Stomach (tissue), 9 donors: ENCODE results near the gene KIF20A. TPM values are rescaled to one million over a fixed set of nuclear protein-coding genes. Genes with fewer than 3 reads are reported as not detected.

ENCODE experiments used
- DNase-seq, 2 donors: peaks; one replicate each; pipeline versions ENCODE4 v3.0.0 to v3.0.0-alpha.2; 2013 to 2019
- H3K27ac ChIP-seq, 5 donors: fragments of 200-600 bp in 4 of 5; sonication (generic) in 4 of 5; one replicate each; pipeline ENCODE4 v1.5.1; 2013 to 2019; ENCODE audit warnings: mild to moderate bottlenecking in 1 of 5, moderate library complexity in 1 of 5
- H3K27me3 ChIP-seq, 3 donors: fragments of 200-600 bp; sonication (generic); one replicate each; pipeline ENCODE4 v1.5.1; 2017 to 2019; ENCODE audit warnings: mixed run types in 1 of 3
- H3K36me3 ChIP-seq, 4 donors: fragments of 200-600 bp; sonication (generic); 1 replicate in 3 of 4; 2 replicates in 1 of 4; pipeline ENCODE4 v1.5.1; 2016 to 2019
- H3K4me1 ChIP-seq, 4 donors: fragments of 200-600 bp; sonication (generic); one replicate each; pipeline ENCODE4 v1.5.1; 2016 to 2019
- H3K4me3 ChIP-seq, 4 donors: fragments of 200-600 bp; sonication (generic) in 3 of 4; one replicate each; pipeline ENCODE4 v1.5.1; 2016 to 2019; ENCODE audit warnings: mild to moderate bottlenecking in 1 of 4
- H3K9me3 ChIP-seq, 4 donors: fragments of 200-600 bp; sonication (generic); one replicate each; pipeline ENCODE4 v1.5.1; 2016 to 2019
- EP300 ChIP-seq: sonication (generic); formaldehyde crosslinking; IDR thresholded peaks from one replicate; pipeline ENCODE4 v1.6.1; 2017; ENCODE audit warnings: antibody characterized with exemption
- POLR2A ChIP-seq, 4 donors: fragments of 450-650 bp; IDR thresholded peaks; one replicate each; pipeline ENCODE4 v1.6.1; 2016; ENCODE audit warnings: antibody characterized with exemption in 4 of 4, control low read depth in 2 of 4, mild to moderate bottlenecking in 1 of 4, moderate library complexity in 1 of 4
- POLR2AphosphoS5 ChIP-seq, 3 donors: sonication (generic); formaldehyde crosslinking; IDR thresholded peaks; one replicate each; pipeline ENCODE4 v1.6.1; 2016; ENCODE audit warnings: antibody characterized with exemption in 3 of 3
- WGBS, 5 donors: extraction: QIAGEN DNeasy Blood & Tissue Kit in 3 of 5; methylation state at CpG; one replicate each; pipeline versions ENCODE4 v1.1.5 to v1.1.7; 2013 to 2018; 5-methylcytosine and 5-hydroxymethylcytosine counted together
- intact Hi-C: fragments of 100-400 bp; cut with DNase I; formaldehyde crosslinking; loops from one replicate; pipeline ENCODE4 v1.15.1; 2023; ENCODE audit warnings: low total_unique reads
- polyA plus RNA-seq, 3 donors: library from polyadenylated mRNA; stranded (reverse); fragments of 200-250 nt; gene quantifications; one replicate each; pipeline ENCODE4 v1.2.3, GENCODE V29; 2013
- total RNA-seq, 5 donors: library from RNA; depleted of rRNA; stranded (reverse); fragments of >200 nt; gene quantifications; one replicate each; pipeline versions ENCODE4 v1.1.0 to v1.2.3, GENCODE V29; 2014 to 2016
- TF ChIP-seq, protein P1 (sequence below), 7 experiments: fragments of 450-650 bp in 4 of 7; fragments of 200-600 bp in 3 of 7; sonication (generic) in 3 of 7; IDR thresholded peaks; one replicate each; pipeline ENCODE4 v1.5.1; 2016 to 2019; ENCODE audit warnings: antibody characterized with exemption in 7 of 7, control low read depth in 2 of 7, mild to moderate bottlenecking in 1 of 7
- donor health status: healthy with polysubstance abuse.
- donor health status: Bipolar disorder and iron deficiency.
- donor health status: healthy.

The KIF20A gene
- total and polyA plus RNA-seq, 8 donors = 2.0 to 8.4 (median 4.7) TPM; not detected in 2

DNA sequence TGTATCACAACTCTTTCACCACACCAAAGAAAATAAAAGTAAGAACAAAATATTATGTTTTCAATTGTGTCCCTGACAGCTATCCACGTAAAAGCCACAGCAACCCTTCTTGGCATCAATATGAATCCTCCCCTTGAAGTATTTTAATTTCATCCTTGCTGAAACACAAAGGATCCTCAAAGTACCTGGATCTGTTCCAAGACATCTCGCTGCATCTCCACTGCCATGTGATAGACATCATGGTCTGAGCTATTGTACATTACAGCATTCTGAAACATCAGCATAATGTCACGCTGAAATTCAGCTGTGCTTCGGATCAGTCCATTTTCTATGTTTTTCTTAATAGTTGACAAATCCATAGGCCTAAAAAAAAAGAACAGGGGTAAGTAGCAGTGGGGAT, 18.2 kb upstream of the KIF20A start:
- TF ChIP-seq POLR2AphosphoS5 (IDR thresholded peaks at IDR 0.05) (no peak), POLR2A (IDR thresholded peaks at IDR 0.05) (no peak), EP300 (no peak)
- TF ChIP-seq, protein P1, sequence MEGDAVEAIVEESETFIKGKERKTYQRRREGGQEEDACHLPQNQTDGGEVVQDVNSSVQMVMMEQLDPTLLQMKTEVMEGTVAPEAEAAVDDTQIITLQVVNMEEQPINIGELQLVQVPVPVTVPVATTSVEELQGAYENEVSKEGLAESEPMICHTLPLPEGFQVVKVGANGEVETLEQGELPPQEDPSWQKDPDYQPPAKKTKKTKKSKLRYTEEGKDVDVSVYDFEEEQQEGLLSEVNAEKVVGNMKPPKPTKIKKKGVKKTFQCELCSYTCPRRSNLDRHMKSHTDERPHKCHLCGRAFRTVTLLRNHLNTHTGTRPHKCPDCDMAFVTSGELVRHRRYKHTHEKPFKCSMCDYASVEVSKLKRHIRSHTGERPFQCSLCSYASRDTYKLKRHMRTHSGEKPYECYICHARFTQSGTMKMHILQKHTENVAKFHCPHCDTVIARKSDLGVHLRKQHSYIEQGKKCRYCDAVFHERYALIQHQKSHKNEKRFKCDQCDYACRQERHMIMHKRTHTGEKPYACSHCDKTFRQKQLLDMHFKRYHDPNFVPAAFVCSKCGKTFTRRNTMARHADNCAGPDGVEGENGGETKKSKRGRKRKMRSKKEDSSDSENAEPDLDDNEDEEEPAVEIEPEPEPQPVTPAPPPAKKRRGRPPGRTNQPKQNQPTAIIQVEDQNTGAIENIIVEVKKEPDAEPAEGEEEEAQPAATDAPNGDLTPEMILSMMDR (IDR thresholded peaks at IDR 0.05) = no peak
- intact Hi-C loops = no loop called here

DNA sequence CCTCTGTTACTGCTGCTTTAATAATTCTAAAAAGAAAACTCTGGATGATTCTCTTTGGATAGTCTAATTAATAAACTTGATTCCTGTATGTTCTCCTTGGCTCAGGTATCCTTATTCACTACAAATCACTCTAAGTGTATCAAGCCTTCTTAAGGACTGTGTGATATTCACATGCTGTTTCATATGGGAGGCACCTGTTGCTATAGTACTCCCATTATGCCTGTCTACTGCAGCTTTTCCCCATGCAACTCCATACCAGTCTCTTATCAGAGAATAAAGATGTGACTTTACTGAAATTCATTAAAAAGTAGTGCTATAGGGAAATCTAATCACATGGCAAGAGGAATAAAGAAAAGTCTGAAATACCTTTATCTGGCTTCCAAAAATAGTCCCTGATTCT, 15.2 kb upstream of the KIF20A start:
- H3K4me3 ChIP-seq = no peak overlapping the region
- no peaks in the 10 kb centered on the region for H3K4me1 ChIP-seq
- peaks cover 98 to 100% (median 100%) of the 10 kb centered on the region in 4 donors for H3K36me3 ChIP-seq
- no peaks in the 10 kb centered on the region for H3K9me3 ChIP-seq
- TF ChIP-seq, protein P1 (IDR thresholded peaks at IDR 0.05) = no peak
- H3K27ac ChIP-seq = no peak overlapping the region
- no peak for DNase-seq
- H3K27me3 ChIP-seq = no peaks in the 10 kb centered on the region
- intact Hi-C loops = no loop called here

More for the DNA sequence above, 18.2 kb upstream of the KIF20A start:
- no peak overlapping the region for H3K27ac ChIP-seq
- H3K4me1 ChIP-seq = no peaks in the 10 kb centered on the region
- H3K36me3 ChIP-seq = peaks cover 86 to 100% (median 99%) of the 10 kb centered on the region in 4 donors
- H3K9me3 ChIP-seq = no peaks in the 10 kb centered on the region
- no peak for DNase-seq
- H3K4me3 ChIP-seq = no peak overlapping the region
- 89 to 96% (median 93%) methylated on average over 4 of the region's 4 CpGs for WGBS, 5 donors
- H3K27me3 ChIP-seq = no peaks in the 10 kb centered on the region

DNA sequence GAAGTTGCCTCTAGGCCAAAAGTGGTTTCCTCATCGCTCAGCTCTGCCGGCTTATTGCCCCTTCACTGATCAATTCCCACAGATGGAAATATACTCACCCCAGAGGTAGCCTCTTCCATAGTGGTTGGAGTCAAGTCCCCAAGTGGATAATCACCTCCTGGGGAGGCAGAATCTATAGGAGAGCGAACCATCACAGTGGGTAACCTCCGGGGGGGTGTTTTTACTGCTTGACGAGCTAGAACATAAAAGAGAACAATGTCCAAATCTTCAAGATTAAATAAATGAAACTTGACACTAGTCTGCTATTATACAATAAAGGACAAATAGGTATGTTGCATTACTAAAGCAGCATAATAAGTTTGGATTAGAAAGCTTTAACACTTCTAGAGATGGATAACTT, 9.8 kb upstream of the KIF20A start:
- Histone ChIP-seq H3K27ac (no peak overlapping the region), H3K4me1 (peaks cover 0 to 10% (median 0%) of the 10 kb centered on the region in 4 donors), H3K27me3 (no peaks in the 10 kb centered on the region), H3K4me3 (no peak overlapping the region), H3K9me3 (no peaks in the 10 kb centered on the region), H3K36me3 (peaks cover 92 to 100% (median 99%) of the 10 kb centered on the region in 4 donors)
- DNase-seq = no peak
- TF ChIP-seq EP300 = no peak
- TF ChIP-seq, protein P1 (IDR thresholded peaks at IDR 0.05) = no peak
- intact Hi-C loops = no loop called here
- 90 to 96% (median 94%) methylated on average over 5 of the region's 5 CpGs for WGBS, 5 donors

DNA sequence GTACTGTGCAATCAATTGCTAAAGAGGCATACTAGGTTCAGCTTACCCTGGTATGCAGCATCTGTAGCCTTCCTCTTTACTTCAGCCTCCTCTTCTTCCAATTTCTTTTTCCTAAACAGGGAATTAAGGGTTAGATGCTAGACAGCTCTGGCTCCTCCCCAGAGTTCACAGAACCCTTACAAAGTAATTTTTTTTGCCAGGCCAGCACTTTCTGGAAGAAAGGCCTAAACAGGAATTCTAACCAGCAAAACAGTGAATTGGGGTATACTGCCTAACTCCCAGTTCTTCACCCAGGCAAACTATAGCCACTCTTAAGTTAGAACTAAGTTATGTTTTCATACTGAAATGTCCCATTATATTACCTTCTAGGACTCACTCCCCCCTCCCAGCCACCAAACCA, 8.6 kb upstream of the KIF20A start:
- no peaks in the 10 kb centered on the region for H3K27me3 ChIP-seq
- peaks cover 86 to 100% (median 99%) of the 10 kb centered on the region in 4 donors for H3K36me3 ChIP-seq
- TF ChIP-seq, protein P1 (IDR thresholded peaks at IDR 0.05) = no peak
- TF ChIP-seq POLR2A (IDR thresholded peaks at IDR 0.05) = no peak
- TF ChIP-seq POLR2AphosphoS5 (IDR thresholded peaks at IDR 0.05) = no peak
- TF ChIP-seq EP300 = no peak
- no peak for DNase-seq
- H3K4me3 ChIP-seq = no peak overlapping the region
- no peak overlapping the region for H3K27ac ChIP-seq
- H3K4me1 ChIP-seq = peaks cover 0 to 17% (median under 1%) of the 10 kb centered on the region in 4 donors
- intact Hi-C loops = no loop called here
- no peaks in the 10 kb centered on the region for H3K9me3 ChIP-seq
